GM10266 (cell line): Measurements from ENCODE around the gene ARHGAP44.

Experiments used
- DNase-seq: peaks from one replicate; pipeline ENCODE4 v3.0.0; 2012; ENCODE audit errors: extremely low spot score
- TF ChIP-seq, protein P1 (sequence below): IDR thresholded peaks from 2 replicates; pipeline ENCODE4 v1.5.1; 2012; ENCODE audit warnings: mild to moderate bottlenecking, low read depth; ENCODE audit not compliant: control insufficient read depth, insufficient read depth; ENCODE audit errors: missing control alignments

The ARHGAP44 gene

GRCh38 chr17:12814718-12815117 is 25.4 kb downstream of the ARHGAP44 start:
- TF ChIP-seq, protein P1, sequence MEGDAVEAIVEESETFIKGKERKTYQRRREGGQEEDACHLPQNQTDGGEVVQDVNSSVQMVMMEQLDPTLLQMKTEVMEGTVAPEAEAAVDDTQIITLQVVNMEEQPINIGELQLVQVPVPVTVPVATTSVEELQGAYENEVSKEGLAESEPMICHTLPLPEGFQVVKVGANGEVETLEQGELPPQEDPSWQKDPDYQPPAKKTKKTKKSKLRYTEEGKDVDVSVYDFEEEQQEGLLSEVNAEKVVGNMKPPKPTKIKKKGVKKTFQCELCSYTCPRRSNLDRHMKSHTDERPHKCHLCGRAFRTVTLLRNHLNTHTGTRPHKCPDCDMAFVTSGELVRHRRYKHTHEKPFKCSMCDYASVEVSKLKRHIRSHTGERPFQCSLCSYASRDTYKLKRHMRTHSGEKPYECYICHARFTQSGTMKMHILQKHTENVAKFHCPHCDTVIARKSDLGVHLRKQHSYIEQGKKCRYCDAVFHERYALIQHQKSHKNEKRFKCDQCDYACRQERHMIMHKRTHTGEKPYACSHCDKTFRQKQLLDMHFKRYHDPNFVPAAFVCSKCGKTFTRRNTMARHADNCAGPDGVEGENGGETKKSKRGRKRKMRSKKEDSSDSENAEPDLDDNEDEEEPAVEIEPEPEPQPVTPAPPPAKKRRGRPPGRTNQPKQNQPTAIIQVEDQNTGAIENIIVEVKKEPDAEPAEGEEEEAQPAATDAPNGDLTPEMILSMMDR = no peak
- DNase-seq = no peak

DNA sequence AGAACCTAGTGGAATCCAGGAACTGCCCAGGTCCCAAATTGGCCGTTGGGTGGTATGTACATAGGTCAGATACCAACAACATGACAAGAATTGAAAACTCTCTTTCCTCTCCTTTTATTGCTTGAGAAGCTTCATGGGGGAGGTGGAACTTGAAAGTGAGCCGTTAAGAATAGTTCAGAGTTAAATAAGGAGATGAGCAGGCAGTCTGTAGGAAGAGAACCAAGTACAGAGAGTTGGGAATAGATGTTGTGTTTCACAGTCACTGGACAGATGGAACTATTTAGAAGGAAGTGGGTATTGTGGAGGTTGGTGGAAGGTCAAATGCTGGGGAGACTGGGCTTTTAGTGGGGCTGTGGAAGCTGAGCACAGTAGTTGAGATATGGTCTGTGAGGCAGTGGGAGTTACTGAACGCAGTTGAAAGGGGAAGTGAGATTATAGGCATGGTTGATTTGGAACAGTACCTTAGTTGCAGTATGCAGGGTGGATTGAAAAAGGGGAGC is 26.4 kb downstream of the ARHGAP44 start:
- TF ChIP-seq, protein P1 = no peak
- DNase-seq = peak; percentile 49

DNA sequence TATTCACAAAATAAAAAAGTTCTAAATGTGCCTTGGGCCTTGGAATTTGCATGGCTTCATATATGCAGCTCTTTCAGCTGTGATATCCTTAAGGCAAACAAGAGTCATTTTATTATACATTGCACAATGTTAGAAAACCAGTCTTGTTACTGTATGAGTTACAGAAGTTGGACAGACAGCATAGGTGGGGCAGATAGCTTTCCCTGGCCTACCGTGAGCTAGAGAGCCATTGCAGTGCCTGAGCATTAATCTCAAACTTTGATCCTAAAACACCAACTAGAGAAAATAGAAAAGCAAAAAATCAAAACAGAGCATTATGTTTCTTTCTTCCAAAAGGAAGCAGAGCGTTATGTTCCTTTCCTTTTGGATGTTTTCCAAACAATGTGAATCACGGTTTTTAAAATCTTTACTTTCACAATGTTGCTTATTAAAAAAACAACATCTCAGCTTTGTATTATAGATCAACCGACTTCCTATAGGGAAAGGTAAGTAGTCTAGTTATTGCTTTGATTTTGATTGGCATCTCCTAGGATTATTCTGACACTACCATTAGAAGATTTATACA is 32.2 kb downstream of the ARHGAP44 start:
- DNase-seq = no peak
- TF ChIP-seq, protein P1 = no peak

DNA sequence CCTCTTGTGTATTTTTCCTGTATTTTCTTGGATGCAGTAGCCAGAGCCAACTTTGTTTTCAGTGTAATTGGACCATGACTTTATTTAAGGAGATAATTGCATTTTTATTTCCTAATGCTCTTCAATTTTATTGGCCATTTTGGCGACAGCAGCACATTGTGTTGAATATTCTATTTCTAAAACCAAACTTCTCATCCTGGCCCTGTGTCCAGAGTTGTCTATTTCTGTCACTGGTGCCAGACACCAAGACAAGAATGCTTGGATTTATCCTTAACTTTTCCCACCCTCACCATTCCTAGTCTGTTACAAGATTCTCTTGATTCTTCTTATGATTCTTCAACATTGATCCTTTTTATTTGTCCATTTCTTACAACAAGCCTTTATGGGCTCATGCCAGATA is 37.1 kb downstream of the ARHGAP44 start:
- DNase-seq = no peak
- TF ChIP-seq, protein P1 = no peak

GRCh38 chr17:12830777-12831247 is 41.5 kb downstream of the ARHGAP44 start:
- no peak for DNase-seq
- TF ChIP-seq, protein P1 = no peak

DNA sequence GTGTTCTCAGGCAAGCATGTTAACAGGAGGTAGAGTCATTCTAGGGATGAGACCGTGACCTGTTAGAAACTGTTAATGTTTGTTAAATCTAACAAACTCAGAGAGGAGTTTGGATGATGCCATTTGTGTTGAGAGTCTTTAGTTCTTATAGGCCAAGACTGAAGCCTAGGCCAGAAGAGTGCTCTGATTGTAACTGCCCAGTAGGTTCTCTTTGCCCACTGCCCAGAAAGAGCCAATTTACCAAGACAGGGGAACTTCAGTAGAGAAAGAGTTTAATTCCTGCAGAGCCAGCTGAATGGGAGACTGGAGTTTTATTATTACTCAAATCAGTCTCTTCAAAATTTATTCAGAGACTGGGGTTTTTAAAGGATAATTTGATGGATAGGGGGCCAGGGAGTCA is 42.5 kb downstream of the ARHGAP44 start:
- TF ChIP-seq, protein P1 = no peak
- no peak for DNase-seq

- TF ChIP-seq, protein P1 = no peak
- DNase-seq = no peak
Observed at GRCh38 chr17:12839042-12839441, 49.7 kb downstream of the ARHGAP44 start.
